GM12878 (cell line): Measurements from ENCODE around the gene RAB31. TPM values are rescaled to one million over a fixed set of nuclear protein-coding genes. Genes with fewer than 3 reads are reported as not detected.

Experiments
- ATAC-seq: fragments of 200-7000 bp; cut with Tn5 transposase; 3 replicates; pipeline ENCODE4 v1.9.1; 2020; ENCODE audit warnings: mild to moderate bottlenecking, moderate library complexity
- BruUV-seq: library from RNA; stranded (reverse); fragments of 400-500 nt; replicated peaks from 2 replicates; lab custom pipeline; 2021; lab: Mats Ljungman, UMichigan
- CTCF ChIA-PET: fragments of 300-600 bp; sonication (Branson Sonifier 250); formaldehyde crosslinking; extraction: SDS; loops from one replicate; lab custom pipeline; 2021; ENCODE audit warnings: inconsistent platforms; lab: Yijun Ruan, JAX
- POLR2A ChIA-PET: fragments of 350-600 bp; formaldehyde crosslinking; extraction: SDS; loops from one replicate; lab custom pipeline; 2021; ENCODE audit warnings: inconsistent platforms; lab: Charles Lee
- RAD21 ChIA-PET: fragments of 300-600 bp; sonication (Branson Sonifier 250); formaldehyde crosslinking; loops from one replicate; lab custom pipeline; 2023; ENCODE audit warnings: antibody characterized with exemption; ENCODE audit not compliant: unreplicated experiment; lab: Charles Lee
- SMC1A ChIA-PET: fragments of 300-600 bp; sonication (Branson Sonifier 250); formaldehyde crosslinking; loops from one replicate; lab custom pipeline; 2023; ENCODE audit not compliant: unreplicated experiment, uncharacterized antibody; lab: Charles Lee
- DNase-seq: peaks from one replicate; pipeline ENCODE4 v3.0.0-alpha.2; 2011; ENCODE audit warnings: low read depth, low spot score
- FAIRE-seq: peaks from 3 replicates; lab custom pipeline; 2011; peaks lifted over from hg19 to GRCh38; lab: Jason Lieb, UNC
- H2AFZ ChIP-seq: 2 replicates; pipeline ENCODE4 v1.6.0; 2011; ENCODE audit warnings: low read depth, low read length, control low read depth; ENCODE audit not compliant: control insufficient read depth
- H3K27ac ChIP-seq: 2 replicates; pipeline ENCODE4 v1.5.1; 2011; ENCODE audit warnings: control low read depth; ENCODE audit not compliant: control insufficient read depth, insufficient read depth
- H3K27me3 ChIP-seq, 2 experiments: replicated peaks in 1 of 2; 2 replicates each; pipeline versions ENCODE4 v1.6.0 to v1.6.1; 2011; ENCODE audit warnings: low read length in 1 of 2; ENCODE audit not compliant: control insufficient read depth in 2 of 2, insufficient read depth in 2 of 2
- H3K36me3 ChIP-seq, 2 experiments: 2 replicates each; pipeline ENCODE4 v1.5.1; 2011; ENCODE audit warnings: low read length in 1 of 2; ENCODE audit not compliant: control insufficient read depth in 2 of 2, insufficient read depth in 2 of 2
- H3K4me1 ChIP-seq: 2 replicates; pipeline ENCODE4 v1.6.1; 2011; ENCODE audit warnings: mild to moderate bottlenecking, low read length, moderate library complexity, mixed read lengths; ENCODE audit not compliant: control insufficient read depth, insufficient read depth
- H3K4me2 ChIP-seq: 2 replicates; pipeline ENCODE4 v1.6.0; 2011; ENCODE audit warnings: control low read depth; ENCODE audit not compliant: control insufficient read depth, insufficient read depth
- H3K4me3 ChIP-seq: fragments of 200-600 bp; sonication (generic); 2 replicates; pipeline ENCODE4 v1.5.1; 2016
- H3K79me2 ChIP-seq: 2 replicates; pipeline ENCODE4 v1.6.0; 2011; ENCODE audit warnings: low read length; ENCODE audit not compliant: control insufficient read depth, insufficient read depth
- H3K9ac ChIP-seq: 2 replicates; pipeline ENCODE4 v1.8.0; 2011; ENCODE audit warnings: low read length, control low read depth, mixed read lengths; ENCODE audit not compliant: control insufficient read depth, insufficient read depth
- H3K9me3 ChIP-seq: replicated peaks from 3 replicates; pipeline ENCODE4 v1.5.1; 2011; ENCODE audit warnings: mild to moderate bottlenecking, low read length; ENCODE audit not compliant: control insufficient read depth, insufficient read depth
- H4K20me1 ChIP-seq: 2 replicates; pipeline ENCODE4 v1.6.0; 2011; ENCODE audit not compliant: control insufficient read depth, insufficient read depth
- BCL11A ChIP-seq: IDR thresholded peaks from 2 replicates; pipeline ENCODE4 v1.6.1; 2011; ENCODE audit warnings: low read depth, low read length
- CBX3 ChIP-seq: fragments of 200-600 bp; sonication (generic); IDR thresholded peaks from 2 replicates; pipeline ENCODE4 v1.6.1; 2016; ENCODE audit warnings: low read depth, borderline replicate concordance
- CBX5 ChIP-seq: sonication (generic); IDR thresholded peaks from 2 replicates; pipeline ENCODE4 v1.6.1; 2016; ENCODE audit warnings: low read depth, moderate library complexity, mild to moderate bottlenecking, inconsistent platforms
- CEBPB ChIP-seq, 2 experiments: fragments of 150-350 bp in 1 of 2; IDR thresholded peaks; 2 replicates each; pipeline ENCODE4 v1.6.1; 2012 to 2014; ENCODE audit warnings: low read depth in 2 of 2, low read length in 2 of 2, borderline replicate concordance in 1 of 2, inconsistent platforms in 1 of 2
- EP300 ChIP-seq, 2 experiments: fragments of 150-350 bp in 1 of 2; IDR thresholded peaks; 2 replicates each; pipeline ENCODE4 v1.6.1; 2011 to 2012; ENCODE audit warnings: low read depth in 2 of 2, low read length in 2 of 2, borderline replicate concordance in 1 of 2, improper control_type of control experiment in 1 of 2, inconsistent platforms in 1 of 2; ENCODE audit not compliant: control insufficient read depth in 1 of 2
- MEF2A ChIP-seq: IDR thresholded peaks from 2 replicates; pipeline ENCODE4 v1.6.1; 2011; ENCODE audit warnings: low read depth, mild to moderate bottlenecking, low read length, moderate library complexity; ENCODE audit not compliant: insufficient read depth
- RELA ChIP-seq: fragments of 450-650 bp; IDR thresholded peaks from 2 replicates; pipeline ENCODE4 v1.8.0; 2014; ENCODE audit warnings: borderline replicate concordance; ENCODE audit not compliant: partially characterized antibody
- SMAD5 ChIP-seq: IDR thresholded peaks from 2 replicates; pipeline ENCODE4 v1.6.1; 2016; ENCODE audit warnings: antibody characterized with exemption, low read depth
- SREBF1 ChIP-seq: IDR thresholded peaks from 2 replicates; pipeline ENCODE4 v1.6.1; 2012; ENCODE audit warnings: mild to moderate bottlenecking, low read length
- TCF7 ChIP-seq: IDR thresholded peaks from 2 replicates; pipeline ENCODE4 v1.6.1; 2014; ENCODE audit warnings: antibody characterized with exemption, borderline replicate concordance
- WRNIP1 ChIP-seq: IDR thresholded peaks from 2 replicates; pipeline ENCODE4 v1.6.1; 2011; ENCODE audit warnings: low read depth, low read length, improper control_type of control experiment, borderline replicate concordance
- YY1 ChIP-seq: IDR thresholded peaks from 2 replicates; pipeline ENCODE4 v1.6.1; 2011; ENCODE audit warnings: low read depth, mild to moderate bottlenecking, low read length
- ZNF217 ChIP-seq: fragments of 450-650 bp; IDR thresholded peaks from 2 replicates; pipeline ENCODE4 v1.6.1; 2017; ENCODE audit warnings: antibody characterized with exemption, mild to moderate bottlenecking
- ZNF24 ChIP-seq: fragments of 450-650 bp; IDR thresholded peaks from 2 replicates; pipeline ENCODE4 v1.6.1; 2017; ENCODE audit warnings: antibody characterized with exemption, mild to moderate bottlenecking
- ZNF622 ChIP-seq: fragments of 450-650 bp; IDR thresholded peaks from 2 replicates; pipeline ENCODE4 v1.6.1; 2017; ENCODE audit warnings: mild to moderate bottlenecking, inconsistent platforms
- WGBS: methylation state at CpG from one replicate; pipeline ENCODE4 v1.1.6; 2016; ENCODE audit warnings: low lambda C conversion rate; ENCODE audit not compliant: insufficient replicate concordance, insufficient coverage; ENCODE audit errors: missing lambda C conversion rate; 5-methylcytosine and 5-hydroxymethylcytosine counted together
- in situ Hi-C: fragments of 300-500 bp; cut with MboI; formaldehyde crosslinking; loops from 9 replicates; pipeline ENCODE4 v1.14.3; 2018; ENCODE audit warnings: mixed read lengths
- intact Hi-C: fragments of 100-400 bp; cut with micrococcal nuclease; formaldehyde crosslinking; loops from one replicate; pipeline ENCODE4 v1.14.2; 2022; ENCODE audit not compliant: unreplicated experiment
- polyA plus RNA-seq, 11 experiments: library from polyadenylated mRNA; depleted of rRNA in 4 of 11; unstranded in 6 of 11; stranded (reverse) in 5 of 11; fragments of >200 nt; fragmentation: Nextera tagmentation in 4 of 11; fragmentation: Illumina TruSeq in 1 of 11; extraction: Ambion mirVana in 4 of 11; extraction: Trizol in 1 of 11; gene quantifications; 1 replicate in 1 of 11; 2 replicates in 10 of 11; pipeline versions ENCODE4 v1.2.1 to v1.2.3, GENCODE V29; 2011 to 2016; ENCODE audit warnings: inconsistent platforms in 2 of 11, missing spikeins in 2 of 11, low read depth in 1 of 11
- total RNA-seq, 4 experiments: library from RNA; depleted of rRNA in 3 of 4; stranded (reverse); fragments of >200 nt in 3 of 4; fragmentation: Illumina TruSeq in 1 of 4; extraction: Trizol in 1 of 4; gene quantifications; 2 replicates each; pipeline versions ENCODE4 v1.2.1 to v1.2.3, GENCODE V29; 2013 to 2021
- TF ChIP-seq, protein P1 (sequence below): fragments of 150-350 bp; IDR thresholded peaks from 2 replicates; pipeline ENCODE4 v1.6.1; 2014; ENCODE audit warnings: mild to moderate bottlenecking, low read depth, low read length
- TF ChIP-seq, protein P2 (sequence below): IDR thresholded peaks from 2 replicates; pipeline ENCODE4 v1.6.1; 2011; ENCODE audit warnings: low read depth, mild to moderate bottlenecking, low read length, moderate library complexity, borderline replicate concordance; ENCODE audit errors: extremely low read depth
- TF ChIP-seq, protein P3 (sequence below): IDR thresholded peaks from 2 replicates; pipeline ENCODE4 v1.6.1; 2011; ENCODE audit warnings: low read depth, low read length, improper control_type of control experiment, borderline replicate concordance
- TF ChIP-seq, protein P4 (sequence below): IDR thresholded peaks from 2 replicates; pipeline ENCODE4 v1.6.1; 2012; ENCODE audit warnings: low read depth, low read length, improper control_type of control experiment

Gene RAB31
- total and polyA plus RNA-seq, 10 of the 15 experiments (the other 5 are each of a cell fraction or from before 2014, with no cell fraction given): 0.80 to 23.3 (median 12.2) TPM

DNA sequence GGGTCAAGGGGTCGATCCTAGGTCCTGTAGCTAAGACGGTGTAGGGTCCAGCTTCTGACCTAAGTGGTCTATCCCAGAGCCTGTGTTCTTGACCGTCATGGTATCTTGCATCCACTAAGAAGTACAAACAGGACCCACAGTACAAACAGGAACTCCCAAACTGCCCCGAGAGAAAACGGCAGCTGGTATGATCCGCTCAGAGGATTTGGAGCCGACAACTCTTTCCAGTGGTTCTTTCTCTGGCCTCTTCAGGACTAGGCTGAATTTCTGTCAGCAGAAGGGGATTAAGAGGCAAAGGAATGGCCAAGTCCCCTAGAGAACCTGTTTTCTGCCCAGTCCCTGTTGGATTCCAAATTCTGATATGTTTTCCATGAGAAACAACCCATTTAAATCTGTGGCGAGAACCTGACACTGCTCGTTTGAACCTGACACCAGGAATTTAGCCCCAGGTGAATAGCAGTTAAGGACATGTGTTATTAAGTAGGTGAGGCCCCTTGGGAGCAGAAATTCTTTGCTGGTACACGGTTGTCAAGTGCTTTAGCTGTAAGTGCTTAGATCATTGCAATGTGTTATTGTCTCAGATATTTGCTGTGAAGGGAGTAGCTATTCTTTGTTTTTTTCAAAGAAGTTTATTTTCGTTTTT is 127.1 kb downstream of the RAB31 start (continued):
- TF ChIP-seq, protein P1, sequence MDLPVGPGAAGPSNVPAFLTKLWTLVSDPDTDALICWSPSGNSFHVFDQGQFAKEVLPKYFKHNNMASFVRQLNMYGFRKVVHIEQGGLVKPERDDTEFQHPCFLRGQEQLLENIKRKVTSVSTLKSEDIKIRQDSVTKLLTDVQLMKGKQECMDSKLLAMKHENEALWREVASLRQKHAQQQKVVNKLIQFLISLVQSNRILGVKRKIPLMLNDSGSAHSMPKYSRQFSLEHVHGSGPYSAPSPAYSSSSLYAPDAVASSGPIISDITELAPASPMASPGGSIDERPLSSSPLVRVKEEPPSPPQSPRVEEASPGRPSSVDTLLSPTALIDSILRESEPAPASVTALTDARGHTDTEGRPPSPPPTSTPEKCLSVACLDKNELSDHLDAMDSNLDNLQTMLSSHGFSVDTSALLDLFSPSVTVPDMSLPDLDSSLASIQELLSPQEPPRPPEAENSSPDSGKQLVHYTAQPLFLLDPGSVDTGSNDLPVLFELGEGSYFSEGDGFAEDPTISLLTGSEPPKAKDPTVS: no peak
- TF ChIP-seq RELA: no peak
- no peak for TF ChIP-seq ZNF622
- TF ChIP-seq CBX5: no peak
- TF ChIP-seq, protein P2, sequence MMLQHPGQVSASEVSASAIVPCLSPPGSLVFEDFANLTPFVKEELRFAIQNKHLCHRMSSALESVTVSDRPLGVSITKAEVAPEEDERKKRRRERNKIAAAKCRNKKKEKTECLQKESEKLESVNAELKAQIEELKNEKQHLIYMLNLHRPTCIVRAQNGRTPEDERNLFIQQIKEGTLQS: no peak
- TF ChIP-seq, protein P3, sequence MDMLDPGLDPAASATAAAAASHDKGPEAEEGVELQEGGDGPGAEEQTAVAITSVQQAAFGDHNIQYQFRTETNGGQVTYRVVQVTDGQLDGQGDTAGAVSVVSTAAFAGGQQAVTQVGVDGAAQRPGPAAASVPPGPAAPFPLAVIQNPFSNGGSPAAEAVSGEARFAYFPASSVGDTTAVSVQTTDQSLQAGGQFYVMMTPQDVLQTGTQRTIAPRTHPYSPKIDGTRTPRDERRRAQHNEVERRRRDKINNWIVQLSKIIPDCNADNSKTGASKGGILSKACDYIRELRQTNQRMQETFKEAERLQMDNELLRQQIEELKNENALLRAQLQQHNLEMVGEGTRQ: no peak
- TF ChIP-seq YY1: no peak
- TF ChIP-seq, all 136 proteins: peak for 0

DNA sequence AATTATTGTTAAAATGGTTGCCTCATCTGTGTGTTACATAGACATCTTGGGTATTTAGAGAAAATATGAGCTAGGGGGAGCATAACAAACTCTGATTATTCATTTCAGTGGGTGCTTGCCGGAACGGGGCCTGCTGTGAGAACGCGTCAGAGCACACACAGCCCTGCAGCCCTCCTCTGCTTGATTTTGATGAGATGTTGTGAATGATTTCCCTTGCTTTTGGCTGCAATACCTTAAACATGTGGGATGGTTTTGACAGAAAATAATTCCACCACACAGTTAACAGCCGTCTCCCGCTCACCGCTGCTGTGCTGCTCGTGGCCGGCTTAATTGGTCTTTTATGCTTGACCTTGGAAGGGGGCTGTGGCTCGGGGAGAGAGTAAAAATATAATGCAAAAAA is 127.7 kb downstream of the RAB31 start:
- Histone ChIP-seq H3K4me3 (no peak overlapping the region), H3K9me3 (no peaks in the 10 kb centered on the region), H3K79me2 (no peaks in the 10 kb centered on the region), H3K4me1 (no peaks in the 10 kb centered on the region), H3K9ac (no peak overlapping the region), H3K27me3 (peaks cover 0 to 4% of the 10 kb centered on the region in 2 experiments; a peak in 2 of 4 replicates), H2AFZ (no peak overlapping the region), H3K36me3 (no peaks in the 10 kb centered on the region), H4K20me1 (no peaks in the 10 kb centered on the region), H3K4me2 (no peak overlapping the region), H3K27ac (no peak overlapping the region)
- no peak for FAIRE-seq
- intact Hi-C loops (loop anchor here (1.0 kb wide), 1 partner anchor 11 kb away; no protein-coding TSS in a partner anchor), in situ Hi-C loops (no loop called here)
- SMC1A ChIA-PET: interaction anchor here (0.6 kb wide), 1 partner anchor 36 kb away, joined by 3 read pairs; no protein-coding TSS in a partner anchor
- BruUV-seq: no TSS peak
- RAD21 ChIA-PET: no interaction called here
- DNase-seq: no peak
- ATAC-seq: no peak
- 90% methylated on average over 10 of the region's 10 CpGs for WGBS
- POLR2A ChIA-PET: no interaction called here
- CTCF ChIA-PET: interaction anchor here (0.7 kb wide), 1 partner anchor 121 kb away, joined by 3 read pairs; no protein-coding TSS in a partner anchor
- TF ChIP-seq EP300 (IDR thresholded peaks at IDR 0.05; ENCODE audit: borderline replicate concordance in 1 of 2, control insufficient read depth in 1 of 2, low read depth in 2 of 2, low read length in 2 of 2) (no peak), ZNF217 (no peak), CBX3 (no peak), BCL11A (no peak), TCF7 (no peak), SMAD5 (no peak), CEBPB (IDR thresholded peaks at IDR 0.05; ENCODE audit: borderline replicate concordance in 1 of 2, low read depth in 2 of 2, low read length in 2 of 2) (no peak), ZNF24 (no peak), SREBF1 (no peak), WRNIP1 (no peak), MEF2A (no peak)
- TF ChIP-seq, protein P2: no peak
- TF ChIP-seq, protein P4, sequence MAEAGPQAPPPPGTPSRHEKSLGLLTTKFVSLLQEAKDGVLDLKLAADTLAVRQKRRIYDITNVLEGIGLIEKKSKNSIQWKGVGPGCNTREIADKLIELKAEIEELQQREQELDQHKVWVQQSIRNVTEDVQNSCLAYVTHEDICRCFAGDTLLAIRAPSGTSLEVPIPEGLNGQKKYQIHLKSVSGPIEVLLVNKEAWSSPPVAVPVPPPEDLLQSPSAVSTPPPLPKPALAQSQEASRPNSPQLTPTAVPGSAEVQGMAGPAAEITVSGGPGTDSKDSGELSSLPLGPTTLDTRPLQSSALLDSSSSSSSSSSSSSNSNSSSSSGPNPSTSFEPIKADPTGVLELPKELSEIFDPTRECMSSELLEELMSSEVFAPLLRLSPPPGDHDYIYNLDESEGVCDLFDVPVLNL: no peak
